ENCODE data around the gene LPAR3.
"Not testable (repeated sequence)": the region's sequence is repeated elsewhere in the genome, so short reads cannot be mapped to it uniquely, and the experiment has no call there.

The LPAR3 gene

GRCh38 chr1:84902727-84903126 lies 9.7 kb upstream of the LPAR3 start:
- DNase-seq = not testable (repeated sequence)

GRCh38 chr1:84899969-84900368 lies 7.0 kb upstream of the LPAR3 start:
- no peak for DNase-seq

GRCh38 chr1:84896279-84896678 lies 3.3 kb upstream of the LPAR3 start:
- no peak for DNase-seq

- DNase-seq = no peak
These were observed 2.4 kb downstream of the LPAR3 start for GRCh38 chr1:84890566-84890965.

- no peak for DNase-seq
These were observed 3.6 kb downstream of the LPAR3 start for GRCh38 chr1:84889437-84889836.

GRCh38 chr1:84888753-84889152 lies 4.3 kb downstream of the LPAR3 start:
- DNase-seq = no peak

- DNase-seq = no peak
These were observed 5.6 kb downstream of the LPAR3 start for GRCh38 chr1:84887261-84887934.

- DNase-seq = no peak
These were observed 7.5 kb downstream of the LPAR3 start for GRCh38 chr1:84885469-84885868.

GRCh38 chr1:84884671-84885389 lies 8.2 kb downstream of the LPAR3 start:
- no peak for DNase-seq

GRCh38 chr1:84883286-84883685 lies 9.7 kb downstream of the LPAR3 start:
- DNase-seq = no peak

GRCh38 chr1:84877592-84877991 lies 15.4 kb downstream of the LPAR3 start:
- DNase-seq = no peak

- DNase-seq = no peak
These were observed 16.7 kb downstream of the LPAR3 start for GRCh38 chr1:84876353-84876752.

GRCh38 chr1:84873366-84873765 lies 19.6 kb downstream of the LPAR3 start:
- no peak for DNase-seq

GRCh38 chr1:84872696-84873355 lies 20.2 kb downstream of the LPAR3 start:
- DNase-seq = no peak

- no peak for DNase-seq
These were observed 21.8 kb downstream of the LPAR3 start for GRCh38 chr1:84871181-84871580.

- no peak for DNase-seq
These were observed 22.4 kb downstream of the LPAR3 start for GRCh38 chr1:84870591-84870990.

- DNase-seq = no peak
These were observed 23.3 kb downstream of the LPAR3 start for GRCh38 chr1:84869720-84870119.

- no peak for DNase-seq
These were observed 30.2 kb downstream of the LPAR3 start for GRCh38 chr1:84862810-84863251.

GRCh38 chr1:84861988-84862644 lies 30.9 kb downstream of the LPAR3 start:
- no peak for DNase-seq

GRCh38 chr1:84861516-84861915 lies 31.5 kb downstream of the LPAR3 start:
- DNase-seq = no peak

GRCh38 chr1:84859866-84860265 lies 33.1 kb downstream of the LPAR3 start:
- DNase-seq = no peak

- DNase-seq = no peak
These were observed 35.1 kb downstream of the LPAR3 start for GRCh38 chr1:84857906-84858305.

GRCh38 chr1:84856726-84857270 lies 36.2 kb downstream of the LPAR3 start:
- no peak for DNase-seq
